DMS153 treated with DMSO at 0.1 percent for 48 hours (cell line): ENCODE measurements around the gene TOMM6.

ENCODE experiments used
- DNase-seq: peaks from one replicate; lab custom pipeline; 2025; ENCODE audit not compliant: unreplicated experiment; lab: John Stamatoyannopoulos, UW

The TOMM6 gene

GRCh38 chr6:41821266-41821665 lies 33.8 kb downstream of the TOMM6 start:
- DNase-seq: no peak

GRCh38 chr6:41822021-41822420 lies 34.5 kb downstream of the TOMM6 start:
- no peak for DNase-seq

- no peak for DNase-seq
These were observed 35.7 kb downstream of the TOMM6 start for GRCh38 chr6:41823178-41823577.

- no peak for DNase-seq
These were observed 37.4 kb downstream of the TOMM6 start for GRCh38 chr6:41824571-41825569.

GRCh38 chr6:41826343-41827022 lies 39.0 kb downstream of the TOMM6 start:
- no peak for DNase-seq

GRCh38 chr6:41832263-41832662 lies 44.8 kb downstream of the TOMM6 start:
- DNase-seq: no peak

GRCh38 chr6:41836022-41836659 lies 48.6 kb downstream of the TOMM6 start:
- DNase-seq: no peak

- DNase-seq: no peak
These were observed 49.2 kb downstream of the TOMM6 start for GRCh38 chr6:41836660-41837052.
